ENCODE results near the gene INHBE. TPM values are rescaled to one million over a fixed set of nuclear protein-coding genes. Genes with fewer than 3 reads are reported as not detected.
A peak's percentile ranks its signal among the peaks of the same experiment; 100 is the strongest.

INHBE gene
- total RNA-seq, 1 donor from 2014 or later, result 8.4 TPM

DNA sequence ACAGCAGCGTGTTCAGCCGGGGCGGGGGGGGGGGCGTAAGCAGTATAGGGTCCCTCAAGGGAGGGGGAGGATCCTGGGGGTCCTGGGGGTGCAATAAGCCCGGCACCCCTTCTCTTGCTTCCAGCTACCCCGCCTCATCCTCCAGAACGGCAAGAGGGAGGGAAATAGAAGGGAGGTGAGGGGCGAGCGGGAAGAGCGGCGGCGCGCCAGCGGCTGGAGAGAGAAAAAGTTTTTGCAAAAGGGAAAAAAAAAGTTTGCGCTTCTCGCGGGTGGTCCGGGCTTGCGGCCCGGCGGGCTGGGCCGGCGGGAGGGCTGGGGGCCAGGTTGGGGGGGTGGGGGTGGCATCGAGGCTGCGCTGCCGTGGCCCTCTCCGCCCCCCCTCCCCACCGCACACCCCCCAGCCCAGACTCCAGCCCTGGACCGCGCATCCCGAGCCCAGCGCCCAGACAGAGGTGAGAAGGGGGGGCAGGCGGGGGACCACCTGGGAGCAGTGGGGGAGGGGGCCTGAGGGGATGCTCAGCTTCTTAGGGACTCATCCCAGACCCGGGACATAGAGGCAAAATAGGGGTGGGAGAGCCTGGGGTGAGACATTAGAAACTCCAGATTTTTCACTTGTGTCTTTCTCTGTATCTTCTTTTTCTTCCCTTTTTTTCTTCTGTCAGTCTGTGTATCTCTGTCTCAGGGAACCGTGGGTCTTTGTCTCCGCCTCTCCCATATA is 4.8 kb downstream of the INHBE start, which contains the start of gene GLI1:
Gene GLI1, plus strand, starts transcription at position 36 of the 718 bp plus-strand sequence. CDS start 3,907 bp downstream, outside the sequence.
- no peak for DNase-seq (ENCODE audit: low spot score)

DNA sequence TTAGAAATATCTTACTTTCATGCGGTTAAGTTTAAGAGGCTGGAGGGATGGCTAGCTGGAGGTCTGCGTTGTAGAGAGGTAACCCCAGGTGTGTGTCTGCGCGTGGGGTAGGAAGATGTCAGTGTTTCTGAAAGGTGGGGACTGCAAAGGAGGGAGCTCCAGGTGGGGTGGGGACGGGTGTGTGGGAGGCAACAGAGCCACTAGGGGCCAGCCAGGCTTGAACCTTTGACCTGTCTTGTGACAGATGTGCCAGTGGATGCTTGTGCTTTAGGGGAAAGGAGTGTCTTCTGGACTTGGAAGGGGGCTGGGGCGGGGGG is 5.3 kb downstream of the INHBE start:
- H3K27me3 Mint-ChIP-seq (ENCODE audit: low read depth), result no peaks in the 10 kb centered on the region
- no peak for DNase-seq (ENCODE audit: low spot score)
- H3K27ac Mint-ChIP-seq (ENCODE audit: unreplicated experiment), result peak overlapping the region; percentile 88
- no peaks in the 10 kb centered on the region for H3K9me3 Mint-ChIP-seq (ENCODE audit: low read depth)
- TF ChIP-seq, protein P1, sequence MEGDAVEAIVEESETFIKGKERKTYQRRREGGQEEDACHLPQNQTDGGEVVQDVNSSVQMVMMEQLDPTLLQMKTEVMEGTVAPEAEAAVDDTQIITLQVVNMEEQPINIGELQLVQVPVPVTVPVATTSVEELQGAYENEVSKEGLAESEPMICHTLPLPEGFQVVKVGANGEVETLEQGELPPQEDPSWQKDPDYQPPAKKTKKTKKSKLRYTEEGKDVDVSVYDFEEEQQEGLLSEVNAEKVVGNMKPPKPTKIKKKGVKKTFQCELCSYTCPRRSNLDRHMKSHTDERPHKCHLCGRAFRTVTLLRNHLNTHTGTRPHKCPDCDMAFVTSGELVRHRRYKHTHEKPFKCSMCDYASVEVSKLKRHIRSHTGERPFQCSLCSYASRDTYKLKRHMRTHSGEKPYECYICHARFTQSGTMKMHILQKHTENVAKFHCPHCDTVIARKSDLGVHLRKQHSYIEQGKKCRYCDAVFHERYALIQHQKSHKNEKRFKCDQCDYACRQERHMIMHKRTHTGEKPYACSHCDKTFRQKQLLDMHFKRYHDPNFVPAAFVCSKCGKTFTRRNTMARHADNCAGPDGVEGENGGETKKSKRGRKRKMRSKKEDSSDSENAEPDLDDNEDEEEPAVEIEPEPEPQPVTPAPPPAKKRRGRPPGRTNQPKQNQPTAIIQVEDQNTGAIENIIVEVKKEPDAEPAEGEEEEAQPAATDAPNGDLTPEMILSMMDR (IDR thresholded peaks at IDR 0.05), result no peak
- H3K36me3 Mint-ChIP-seq (ENCODE audit: low read depth), result no peaks in the 10 kb centered on the region
- peak overlapping the region; percentile 95 for H3K4me3 Mint-ChIP-seq (ENCODE audit: unreplicated experiment)
- peaks cover 55% of the 10 kb centered on the region for H3K4me1 Mint-ChIP-seq (ENCODE audit: low read depth)

More for the DNA sequence above, 4.8 kb downstream of the INHBE start, which contains the start of gene GLI1:
- Mint-ChIP-seq H3K4me3 (ENCODE audit: unreplicated experiment) (peak within 1 kb of the TSS; percentile 95), H3K9me3 (ENCODE audit: low read depth) (no peaks in the 10 kb centered on the region), H3K27me3 (ENCODE audit: low read depth) (no peaks in the 10 kb centered on the region), H3K36me3 (ENCODE audit: low read depth) (no peaks in the 10 kb centered on the region), H3K4me1 (ENCODE audit: low read depth) (peaks cover 60% of the 10 kb centered on the region), H3K27ac (ENCODE audit: unreplicated experiment) (peak within 1 kb of the TSS; percentile 97)
- TF ChIP-seq, protein P1 (IDR thresholded peaks at IDR 0.05), result no peak

DNA sequence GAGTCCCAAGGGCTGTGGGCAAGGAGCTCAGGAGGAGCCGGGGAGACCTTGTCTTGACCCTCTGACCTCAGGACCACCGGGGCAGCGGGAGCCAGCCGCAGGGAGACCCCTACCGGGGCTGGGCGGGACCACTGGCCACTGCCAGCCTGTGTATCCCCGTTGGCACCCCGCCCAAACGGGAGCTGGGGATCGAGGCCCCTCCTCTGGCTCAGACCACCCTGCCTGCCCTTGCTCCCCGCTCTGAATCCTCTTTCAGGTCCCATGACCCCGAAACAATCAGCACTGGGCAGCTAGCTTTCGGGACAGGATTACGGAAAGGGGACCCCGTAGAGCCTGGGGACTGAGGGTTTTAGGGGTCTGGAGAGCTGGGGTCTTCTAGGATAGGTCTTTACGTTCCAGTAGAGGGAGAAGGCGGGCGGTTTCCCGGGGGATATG is 5.8 kb downstream of the INHBE start:
- Mint-ChIP-seq H3K36me3 (ENCODE audit: low read depth) (no peaks in the 10 kb centered on the region), H3K27me3 (ENCODE audit: low read depth) (no peaks in the 10 kb centered on the region), H3K27ac (ENCODE audit: unreplicated experiment) (no peak overlapping the region), H3K4me1 (ENCODE audit: low read depth) (peaks cover 50% of the 10 kb centered on the region), H3K9me3 (ENCODE audit: low read depth) (no peaks in the 10 kb centered on the region), H3K4me3 (ENCODE audit: unreplicated experiment) (peak overlapping the region; percentile 95)
- TF ChIP-seq, protein P1 (IDR thresholded peaks at IDR 0.05), result no peak
- DNase-seq (ENCODE audit: low spot score), result no peak

DNA sequence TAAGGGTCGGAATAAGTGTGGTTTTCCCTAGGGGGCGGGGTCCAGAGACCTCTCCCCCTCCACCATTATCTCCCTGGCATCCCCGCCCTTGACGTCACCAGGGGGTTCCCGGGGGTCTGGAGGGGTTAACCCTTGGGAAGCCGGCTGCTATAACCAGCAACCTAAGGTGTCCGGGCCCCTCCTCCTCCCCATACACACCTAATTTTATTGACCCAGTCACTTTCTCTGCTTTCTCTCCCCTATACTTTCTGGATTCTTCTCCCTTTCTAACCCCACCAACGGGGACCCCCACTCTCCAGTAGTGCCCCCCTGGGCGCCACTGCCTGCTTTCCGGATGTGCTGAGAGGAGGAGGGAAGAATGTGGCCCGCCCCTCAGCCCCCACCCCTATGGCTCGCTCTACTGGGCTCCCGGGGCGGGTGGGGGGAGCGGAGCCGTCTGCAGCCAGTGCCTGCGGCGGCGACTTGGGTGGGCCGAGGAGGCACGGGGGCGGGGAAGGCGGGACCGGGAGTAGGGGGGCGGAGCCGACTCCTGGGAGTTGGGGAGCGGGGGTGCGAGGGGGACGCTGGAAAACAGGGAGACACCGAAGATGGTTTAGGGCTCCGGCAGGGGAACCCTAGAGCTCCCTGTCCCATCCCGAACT is 6.3 kb downstream of the INHBE start:
- peak; percentile 90 for DNase-seq (ENCODE audit: low spot score)
- TF ChIP-seq, protein P1 (IDR thresholded peaks at IDR 0.05), result no peak
- H3K9me3 Mint-ChIP-seq (ENCODE audit: low read depth), result no peaks in the 10 kb centered on the region
- H3K4me1 Mint-ChIP-seq (ENCODE audit: low read depth), result peaks cover 45% of the 10 kb centered on the region
- peak overlapping the region; percentile 54 for H3K27ac Mint-ChIP-seq (ENCODE audit: unreplicated experiment)
- H3K27me3 Mint-ChIP-seq (ENCODE audit: low read depth), result no peaks in the 10 kb centered on the region
- no peaks in the 10 kb centered on the region for H3K36me3 Mint-ChIP-seq (ENCODE audit: low read depth)
- H3K4me3 Mint-ChIP-seq (ENCODE audit: unreplicated experiment), result peak overlapping the region; percentile 95

DNA sequence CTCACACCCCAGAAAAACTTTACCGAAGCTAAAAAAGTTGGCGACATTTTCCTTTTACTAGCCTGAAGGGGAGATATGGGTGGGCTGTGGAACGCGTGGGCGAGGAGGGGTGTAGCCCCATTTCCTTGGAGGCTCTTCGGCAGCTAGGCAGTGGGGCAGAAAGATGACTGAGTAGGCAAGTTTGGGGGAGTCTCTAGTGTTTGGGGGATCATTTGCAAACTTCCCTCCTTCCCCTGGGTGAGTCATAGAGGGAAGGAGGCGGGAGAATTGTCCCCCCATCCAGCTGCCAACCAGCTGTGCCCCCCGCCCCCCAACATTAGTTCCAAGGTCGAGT is 6.8 kb downstream of the INHBE start:
- Mint-ChIP-seq H3K4me1 (ENCODE audit: low read depth) (peaks cover 40% of the 10 kb centered on the region), H3K27ac (ENCODE audit: unreplicated experiment) (peak overlapping the region; percentile 85), H3K9me3 (ENCODE audit: low read depth) (no peaks in the 10 kb centered on the region), H3K36me3 (ENCODE audit: low read depth) (no peaks in the 10 kb centered on the region), H3K4me3 (ENCODE audit: unreplicated experiment) (peak overlapping the region; percentile 95), H3K27me3 (ENCODE audit: low read depth) (no peaks in the 10 kb centered on the region)
- TF ChIP-seq, protein P1 (IDR thresholded peaks at IDR 0.05), result no peak
- DNase-seq (ENCODE audit: low spot score), result no peak
